HCT116 (cell line): Measurements from ENCODE around the gene NRP1. TPM values are rescaled to one million over a fixed set of nuclear protein-coding genes. Genes with fewer than 3 reads are reported as not detected.

Experiments
- ATAC-seq: fragments of 200-7000 bp; cut with Tn5 transposase; 2 replicates; pipeline ENCODE4 v1.9.1; 2020; ENCODE audit warnings: mild to moderate bottlenecking, moderate library complexity
- BruUV-seq: library from RNA; stranded (reverse); fragments of 400-500 nt; replicated peaks from 2 replicates; lab custom pipeline; 2021; lab: Mats Ljungman, UMichigan
- CTCF ChIA-PET: fragments of 300-600 bp; sonication (Branson Sonifier 250); formaldehyde crosslinking; loops from one replicate; lab custom pipeline; 2021; ENCODE audit warnings: antibody characterized with exemption; lab: Charles Lee
- POLR2A ChIA-PET: fragments of 300-600, 350-600 bp; sonication (Branson Sonifier 250); formaldehyde crosslinking; loops from one replicate; lab custom pipeline; 2021; ENCODE audit warnings: antibody characterized with exemption; lab: Charles Lee
- RAD21 ChIA-PET, 2 experiments: fragments of 300-600 bp; sonication (Branson Sonifier 250); formaldehyde crosslinking; loops; one replicate each; lab custom pipeline; 2023; ENCODE audit warnings: low total read pairs in 2 of 2; ENCODE audit not compliant: uncharacterized antibody in 2 of 2, unreplicated experiment in 2 of 2, low non-redundant PET in 1 of 2; lab: Charles Lee
- DNase-seq: peaks from one replicate; pipeline ENCODE4 v3.0.0-alpha.2; 2010; ENCODE audit warnings: low read depth, low spot score
- H2AFZ ChIP-seq: fragments of 200-600 bp; shearing (Covaris generic), sonication (generic); 2 replicates; pipeline ENCODE4 v1.6.1; 2017; ENCODE audit warnings: low read depth, mixed run types, mixed read lengths, antibody characterized with exemption, low read length; ENCODE audit not compliant: poor library complexity, severe bottlenecking
- H3K27ac ChIP-seq: 2 replicates; pipeline ENCODE4 v1.5.1; 2012; ENCODE audit warnings: low read depth, low read length
- H3K27me3 ChIP-seq: fragments of 200-600 bp; sonication (generic); 2 replicates; pipeline ENCODE4 v1.6.1; 2016; ENCODE audit warnings: mixed run types, low read length, mixed read lengths; ENCODE audit not compliant: insufficient read depth
- H3K36me3 ChIP-seq, 2 experiments: fragments of 200-500 bp in 1 of 2; fragments of 200-600 bp in 1 of 2; sonication (Bioruptor generic) in 1 of 2; sonication (generic) in 1 of 2; 2 replicates each; pipeline versions ENCODE4 v1.5.1 to v1.6.1; 2014 to 2016; ENCODE audit warnings: low read length in 2 of 2, inconsistent platforms in 1 of 2, mixed read lengths in 1 of 2, mixed run types in 1 of 2; ENCODE audit not compliant: insufficient read depth in 2 of 2, control insufficient read depth in 1 of 2
- H3K4me1 ChIP-seq, 2 experiments: fragments of 200-600 bp in 1 of 2; sonication (generic) in 1 of 2; 2 replicates each; pipeline versions ENCODE4 v1.5.1 to v1.6.1; 2012 to 2017; ENCODE audit warnings: low read length in 2 of 2, inconsistent platforms in 1 of 2, mild to moderate bottlenecking in 1 of 2, mixed read lengths in 1 of 2, mixed run types in 1 of 2, moderate library complexity in 1 of 2; ENCODE audit not compliant: insufficient read depth in 2 of 2, control insufficient read depth in 1 of 2
- H3K4me2 ChIP-seq: fragments of 200-600 bp; sonication (generic); 2 replicates; pipeline ENCODE4 v1.6.1; 2017; ENCODE audit warnings: mixed run types, low read length, mixed read lengths
- H3K4me3 ChIP-seq, 2 experiments: fragments of 200-600 bp in 1 of 2; sonication (generic) in 1 of 2; replicated peaks in 1 of 2; 2 replicates each; pipeline ENCODE4 v1.5.1; 2011 to 2016; ENCODE audit warnings: low read length in 2 of 2, control low read depth in 1 of 2, low read depth in 1 of 2, mild to moderate bottlenecking in 1 of 2, mixed read lengths in 1 of 2, mixed run types in 1 of 2
- H3K79me2 ChIP-seq: fragments of 200-600 bp; sonication (generic); 2 replicates; pipeline ENCODE4 v1.6.1; 2017; ENCODE audit warnings: mild to moderate bottlenecking, mixed run types, low read length, moderate library complexity, mixed read lengths; ENCODE audit not compliant: insufficient read depth
- H3K9ac ChIP-seq: fragments of 200-600 bp; sonication (generic); 2 replicates; pipeline ENCODE4 v1.6.1; 2016; ENCODE audit warnings: low read length, mixed read lengths
- H3K9me2 ChIP-seq: fragments of 200-600 bp; sonication (generic), shearing (Covaris generic); 2 replicates; pipeline ENCODE4 v1.6.1; 2017; ENCODE audit warnings: mixed run types, mild to moderate bottlenecking, moderate library complexity; ENCODE audit not compliant: insufficient read depth
- H3K9me3 ChIP-seq, 2 experiments: fragments of 200-500 bp in 1 of 2; fragments of 200-600 bp in 1 of 2; sonication (Bioruptor generic) in 1 of 2; sonication (generic) in 1 of 2; 2 replicates each; pipeline ENCODE4 v1.6.1; 2014 to 2017; ENCODE audit warnings: low read length in 2 of 2, mixed read lengths in 2 of 2, inconsistent platforms in 1 of 2, low read depth in 1 of 2, mild to moderate bottlenecking in 1 of 2, mixed run types in 1 of 2, moderate library complexity in 1 of 2; ENCODE audit not compliant: control insufficient read depth in 1 of 2, insufficient read depth in 1 of 2
- H4K20me1 ChIP-seq: fragments of 200-600 bp; sonication (generic), shearing (Covaris generic); 2 replicates; pipeline ENCODE4 v1.6.1; 2017; ENCODE audit warnings: mixed run types, mild to moderate bottlenecking, moderate library complexity; ENCODE audit not compliant: insufficient read depth
- ELF1 ChIP-seq: IDR thresholded peaks from 2 replicates; pipeline ENCODE4 v1.6.1; 2012; ENCODE audit warnings: low read depth, borderline replicate concordance
- POLR2AphosphoS5 ChIP-seq: IDR thresholded peaks from 2 replicates; pipeline ENCODE4 v1.6.1; 2011; ENCODE audit warnings: mild to moderate bottlenecking, low read depth, low read length, moderate library complexity
- YY1 ChIP-seq: IDR thresholded peaks from 2 replicates; pipeline ENCODE4 v1.6.1; 2011; ENCODE audit warnings: low read length, low read depth, moderate library complexity, mild to moderate bottlenecking; ENCODE audit not compliant: insufficient replicate concordance; ENCODE audit errors: extremely low read depth
- ZBTB33 ChIP-seq: IDR thresholded peaks from 2 replicates; pipeline ENCODE4 v1.6.1; 2011; ENCODE audit warnings: mild to moderate bottlenecking, low read length, moderate library complexity; ENCODE audit not compliant: insufficient replicate concordance; ENCODE audit errors: extremely low read depth
- intact Hi-C: fragments of 100-400 bp; cut with micrococcal nuclease; formaldehyde crosslinking; loops from 2 replicates; pipeline ENCODE4 v1.10.0; 2022
- total RNA-seq: library from RNA; stranded (reverse); gene quantifications from one replicate; pipeline ENCODE4 v1.2.1, GENCODE V29; 2021; ENCODE audit not compliant: unreplicated experiment

NRP1 gene
- total RNA-seq, 1 experiment from 2014 or later = 3.8 TPM

- no peaks in the 10 kb centered on the region for H3K79me2 ChIP-seq
- ChIA-PET RAD21 (no interaction called here), POLR2A (no interaction called here), CTCF (interaction anchor here (1.4 kb wide), 1 partner anchor 18 kb away, joined by 6 read pairs; no protein-coding TSS in a partner anchor)
- H3K9me3 ChIP-seq = no peaks in the 10 kb centered on the region
- BruUV-seq = no TSS peak
- no peak overlapping the region for H3K4me2 ChIP-seq
- H3K4me3 ChIP-seq = no peak overlapping the region
- no peaks in the 10 kb centered on the region for H3K36me3 ChIP-seq
- no peaks in the 10 kb centered on the region for H3K9me2 ChIP-seq
- no peak overlapping the region for H2AFZ ChIP-seq
- intact Hi-C loops = no loop called here
- H3K27ac ChIP-seq = no peak overlapping the region
- no peaks in the 10 kb centered on the region for H3K27me3 ChIP-seq
- H4K20me1 ChIP-seq = no peaks in the 10 kb centered on the region
- H3K4me1 ChIP-seq = no peaks in the 10 kb centered on the region
- TF ChIP-seq ELF1 (no peak), POLR2AphosphoS5 (no peak), YY1 (no peak)
- no peak for DNase-seq
- no peak overlapping the region for H3K9ac ChIP-seq
- ATAC-seq = no peak
Measured at GRCh38 chr10:33211106-33211878, 123.2 kb downstream of the NRP1 start.

- POLR2A ChIA-PET = no interaction called here
- Histone ChIP-seq H3K36me3 (no peaks in the 10 kb centered on the region), H2AFZ (no peak overlapping the region), H3K4me2 (no peak overlapping the region), H3K4me3 (no peak overlapping the region), H3K9me3 (no peaks in the 10 kb centered on the region), H3K9me2 (no peaks in the 10 kb centered on the region), H3K79me2 (no peaks in the 10 kb centered on the region), H3K27ac (no peak overlapping the region), H3K4me1 (no peaks in the 10 kb centered on the region), H4K20me1 (no peaks in the 10 kb centered on the region), H3K9ac (no peak overlapping the region), H3K27me3 (no peaks in the 10 kb centered on the region)
- ATAC-seq = no peak
- no peak for TF ChIP-seq ZBTB33
- RAD21 ChIA-PET = no interaction called here
- CTCF ChIA-PET = no interaction called here
- intact Hi-C loops = no loop called here
- BruUV-seq = no TSS peak
- no peak for DNase-seq
Measured at GRCh38 chr10:33209802-33210201, 124.7 kb downstream of the NRP1 start.
